ENCODE measurements around the gene FRMD4B.

FRMD4B gene

DNA sequence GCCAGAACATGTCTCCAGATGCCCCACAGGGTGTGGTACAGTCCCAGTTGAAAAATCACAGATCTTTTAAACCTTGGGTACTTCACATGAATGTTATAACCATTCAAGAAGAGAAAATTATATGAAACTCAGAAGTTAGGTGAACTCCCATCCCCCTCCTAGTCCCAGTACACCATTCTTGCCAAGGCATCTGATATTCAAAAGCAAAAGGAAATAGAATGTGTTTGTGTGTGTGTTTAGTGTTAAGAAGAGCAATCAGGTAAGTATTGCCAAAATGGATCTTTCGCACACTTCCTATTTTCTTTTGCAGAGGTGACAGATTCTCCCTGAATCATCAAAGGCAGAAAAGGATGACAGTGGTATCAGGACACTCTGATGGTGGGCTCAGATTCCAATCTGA, 219.4 kb downstream of the FRMD4B start:
- DNase-seq: no peak

DNA sequence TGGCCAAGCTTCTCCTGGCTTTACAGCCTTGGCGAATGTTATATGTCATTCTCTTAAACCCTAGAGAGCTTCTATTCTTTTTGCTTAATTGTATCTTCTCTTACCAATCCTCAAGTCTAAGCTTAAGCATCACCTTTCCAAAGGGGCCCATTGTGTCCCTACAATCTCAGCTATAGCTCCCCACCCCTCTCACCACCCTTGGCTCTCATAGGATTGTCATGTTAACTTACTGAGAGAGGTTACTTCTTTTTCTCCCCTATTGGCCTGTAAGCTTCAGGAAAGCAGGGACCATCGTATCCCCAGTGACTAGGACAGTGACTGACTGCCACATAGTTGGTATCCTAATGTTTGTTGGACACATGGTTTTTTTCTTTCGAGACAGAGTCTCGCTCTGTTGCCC, 220.1 kb downstream of the FRMD4B start:
- no peak for DNase-seq

DNA sequence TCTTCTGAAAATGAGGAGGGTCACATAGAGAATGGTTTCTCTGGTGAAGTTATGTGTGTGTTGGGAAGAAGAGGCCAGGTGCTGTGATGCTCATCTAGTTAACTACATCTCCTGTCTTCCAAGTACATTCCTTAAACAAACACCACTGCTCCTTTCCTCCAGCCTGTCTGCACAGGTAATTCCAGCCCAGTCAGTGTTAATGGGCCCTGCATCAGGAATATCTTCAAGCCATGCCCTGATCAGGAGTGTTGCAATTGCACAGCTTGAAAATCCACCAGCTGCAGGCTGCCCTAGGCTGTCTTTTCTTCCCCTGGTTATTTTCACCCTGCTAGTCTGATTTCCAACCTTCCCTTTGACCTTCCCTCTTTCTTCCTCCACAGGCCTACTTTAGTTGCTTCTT, 221.6 kb downstream of the FRMD4B start:
- DNase-seq: no peak

DNA sequence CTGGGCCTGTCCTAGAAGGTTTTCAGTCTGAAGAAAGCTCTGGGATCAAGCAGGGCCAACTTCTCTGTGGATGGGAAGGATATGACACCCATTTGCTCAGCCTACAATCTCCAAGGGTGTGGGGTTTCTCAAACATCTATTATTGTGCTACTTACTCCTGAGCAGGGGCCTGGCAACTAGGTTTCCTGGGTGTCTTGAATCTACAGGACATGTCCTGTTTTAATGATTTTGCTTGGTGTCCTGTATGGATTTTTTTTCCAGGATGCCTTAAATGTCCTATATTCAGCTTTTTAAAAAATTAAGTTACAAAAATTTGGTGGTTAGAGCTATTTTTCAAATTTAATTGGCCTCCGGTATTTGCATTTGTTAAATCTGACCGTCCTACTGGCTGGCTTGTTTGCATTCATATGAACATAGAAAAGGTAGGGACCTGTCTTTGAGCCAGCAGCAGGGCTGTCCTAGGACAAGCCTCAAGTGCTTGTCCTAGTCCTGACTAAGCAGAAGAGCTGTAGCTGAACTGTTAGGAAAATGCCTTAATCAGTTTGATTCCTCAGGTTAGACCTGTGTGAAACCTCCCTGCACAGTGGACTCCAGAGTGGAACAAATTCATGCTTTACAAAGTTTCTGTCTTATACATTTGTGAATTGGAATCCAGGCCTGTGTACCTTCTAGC, 223.4 kb downstream of the FRMD4B start:
- no peak for DNase-seq

DNA sequence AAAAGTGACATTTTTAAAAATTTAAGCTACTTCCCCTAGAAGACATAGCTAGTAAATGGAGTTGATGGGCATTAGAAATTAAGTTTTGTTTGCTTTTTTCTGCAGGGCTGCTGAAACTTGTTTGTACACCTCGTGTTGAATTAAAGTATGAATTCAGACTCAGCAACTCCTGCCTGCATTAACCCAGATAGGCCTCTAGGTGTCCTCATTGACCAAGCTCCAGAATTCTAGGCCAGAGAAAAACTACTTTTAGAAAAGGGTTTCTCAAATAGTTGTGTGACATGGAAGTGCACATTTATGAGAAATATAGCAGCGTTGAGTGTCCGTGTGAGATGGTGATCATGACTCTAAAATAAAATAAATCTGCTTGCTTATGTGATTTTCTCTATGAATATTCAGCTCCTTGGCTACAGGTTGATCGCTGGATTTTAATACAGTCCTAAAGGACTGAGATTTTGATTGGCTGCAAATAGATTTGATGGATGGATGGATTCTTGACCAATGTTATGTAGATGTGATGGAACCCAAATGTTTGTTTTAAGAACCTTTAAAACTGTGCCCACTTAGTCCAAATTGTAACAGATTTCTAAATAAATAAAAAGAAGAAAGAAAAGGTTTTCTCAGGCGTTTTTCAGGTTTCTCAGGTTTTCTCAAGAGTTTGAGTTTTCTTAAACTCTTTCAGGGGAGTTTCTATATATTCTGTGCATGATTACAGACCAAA, 224.1 kb downstream of the FRMD4B start:
- DNase-seq: peak; percentile 45

DNA sequence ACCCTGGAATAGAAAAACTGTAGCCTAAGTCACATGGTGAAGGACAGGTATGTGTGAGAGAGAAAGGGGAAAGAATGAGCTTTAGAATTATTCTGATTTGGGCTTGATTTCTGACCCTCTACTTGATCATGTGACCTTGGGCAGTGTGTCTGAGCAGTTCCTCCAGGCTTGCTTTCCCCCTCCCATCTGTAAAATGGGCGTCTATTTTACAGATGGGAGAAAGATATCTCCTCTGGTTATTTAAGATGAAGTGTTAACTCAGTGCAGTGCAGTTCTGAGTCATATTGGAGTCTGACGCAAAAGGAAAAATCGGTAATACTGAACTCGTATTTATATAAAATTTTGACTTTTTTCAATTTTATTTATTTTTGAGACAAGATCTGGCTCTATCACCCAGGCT, 225.4 kb downstream of the FRMD4B start:
- DNase-seq: no peak

DNA sequence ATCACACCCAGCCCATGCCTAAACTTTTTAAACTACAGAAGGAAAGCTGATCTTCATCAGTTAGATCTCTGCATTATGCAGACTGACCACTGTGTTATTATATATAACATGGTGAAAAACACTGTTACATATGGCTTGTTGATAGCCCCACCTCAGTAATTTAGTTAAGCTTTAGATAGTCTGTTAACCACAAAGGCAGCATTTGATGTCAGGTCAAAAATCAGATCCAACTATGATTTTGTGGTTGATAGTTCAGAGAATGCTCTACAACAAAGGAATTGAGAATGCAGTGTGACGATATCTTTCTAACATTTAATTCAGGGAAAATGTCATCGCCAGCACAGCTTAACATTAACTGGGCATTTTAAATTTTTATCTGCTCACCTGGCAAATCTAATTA, 225.8 kb downstream of the FRMD4B start:
- no peak for DNase-seq

DNA sequence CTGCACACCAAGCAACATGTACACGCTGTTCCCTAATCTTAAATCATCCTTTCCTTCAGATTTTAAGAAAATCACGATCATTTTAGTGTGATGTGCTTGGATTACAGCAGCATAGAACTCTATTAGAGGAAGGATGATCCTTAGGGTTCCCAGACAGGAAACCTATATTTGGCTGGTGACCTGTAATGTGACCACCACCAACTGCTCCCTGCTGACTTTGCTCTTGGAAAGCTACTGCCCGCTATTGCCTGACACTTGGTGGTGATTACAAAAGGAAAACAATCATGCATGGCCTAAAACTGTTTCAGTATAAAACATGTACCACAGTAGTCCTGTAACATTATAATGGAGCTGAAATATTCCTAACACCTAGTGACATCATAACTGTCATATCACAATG, 236.3 kb downstream of the FRMD4B start:
- no peak for DNase-seq

DNA sequence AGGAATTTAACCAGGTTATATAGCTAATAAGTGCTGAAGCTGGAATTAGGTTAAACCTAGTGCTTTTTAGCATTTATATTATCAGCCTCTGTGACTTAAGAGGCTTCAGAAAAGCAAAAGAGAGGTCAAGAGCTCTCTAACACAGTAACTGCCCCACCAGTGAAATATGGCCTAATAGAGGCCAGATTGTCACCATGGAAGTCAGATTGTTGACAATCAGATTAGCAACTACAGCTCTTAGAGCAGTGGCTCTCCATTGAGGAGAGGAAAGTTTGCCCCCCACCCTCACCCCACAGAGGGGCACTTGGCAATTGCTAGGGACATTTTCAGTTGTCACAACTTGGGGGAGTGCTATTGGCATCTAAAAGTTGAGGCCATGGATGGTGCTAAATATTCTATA, 240.2 kb downstream of the FRMD4B start:
- no peak for DNase-seq

DNA sequence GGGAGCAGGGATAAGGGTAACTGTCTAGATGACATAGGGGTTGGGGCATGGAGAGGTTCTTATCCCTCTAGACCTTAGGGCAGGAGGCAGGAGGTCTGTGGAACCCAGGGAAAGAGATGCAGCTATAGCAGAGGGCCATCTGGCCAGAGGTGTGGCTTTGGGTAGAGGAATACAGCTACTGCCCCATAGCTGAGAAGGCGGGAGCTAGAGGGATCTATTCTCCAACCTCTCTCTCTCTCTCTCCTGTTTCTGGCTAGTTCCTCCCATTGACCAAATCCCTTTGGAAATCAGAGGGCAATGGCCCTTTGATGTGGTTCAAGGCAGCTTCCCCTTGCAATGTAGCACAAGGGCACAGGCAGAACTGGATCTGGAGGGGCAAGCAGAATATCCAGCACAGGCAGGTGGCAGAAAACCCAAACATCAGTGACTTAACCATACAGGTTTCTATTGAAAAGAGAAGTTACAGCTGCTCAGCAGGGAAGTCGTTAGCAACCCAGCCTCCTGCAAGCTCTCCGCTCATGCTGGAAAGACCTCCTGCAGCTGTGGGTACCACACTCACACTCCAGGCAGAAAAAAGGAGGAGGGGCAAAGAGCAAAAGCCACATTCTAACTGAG, 241.2 kb downstream of the FRMD4B start:
- DNase-seq: no peak

DNA sequence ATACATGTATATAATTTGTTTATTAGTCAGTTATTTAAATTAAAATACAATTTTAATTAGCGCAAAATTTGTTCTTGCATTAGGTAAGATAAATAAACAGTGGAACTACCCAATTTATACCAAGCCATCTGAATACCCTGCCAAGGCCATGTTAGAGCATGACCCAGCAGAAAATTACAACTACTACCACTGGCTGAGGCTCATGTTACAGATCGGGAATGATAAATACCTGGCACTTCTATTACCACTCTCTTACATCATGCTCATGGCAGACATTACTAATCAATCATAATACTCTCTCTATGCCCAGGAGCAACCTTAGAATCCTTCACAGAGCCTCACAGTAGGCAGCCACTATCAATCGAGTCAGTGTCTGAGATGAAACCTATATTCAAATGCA, 242.3 kb downstream of the FRMD4B start:
- DNase-seq: peak; percentile 46

DNA sequence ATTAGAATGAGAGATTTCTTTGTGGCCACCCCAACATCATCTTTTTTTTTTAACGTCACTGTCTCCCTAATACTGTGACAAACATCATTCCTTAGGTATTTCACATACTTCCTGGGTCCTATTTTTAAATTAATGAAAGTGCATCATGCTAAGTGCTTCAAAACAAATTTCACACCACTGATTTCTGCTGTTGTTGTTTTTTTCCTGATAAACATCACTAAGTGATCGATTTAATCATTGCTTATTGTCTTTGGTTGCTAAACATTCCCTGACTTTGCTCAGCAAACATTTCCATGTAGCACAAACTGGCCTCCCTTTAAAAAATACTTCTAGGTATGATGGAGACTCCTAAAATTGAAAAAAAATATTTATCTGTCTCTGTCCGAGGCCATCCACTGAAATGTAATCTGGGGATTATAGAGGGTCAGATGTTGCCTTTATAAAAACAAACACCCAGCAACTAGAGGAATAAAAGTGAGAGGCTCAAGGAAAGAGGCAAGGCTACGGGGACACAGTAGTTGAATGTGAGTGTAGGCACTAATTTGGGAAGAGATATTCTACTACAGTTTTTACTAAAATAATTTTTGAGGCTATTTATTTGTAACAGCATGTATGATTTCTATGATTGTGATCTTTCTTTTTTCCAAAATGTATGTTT, 243.0 kb downstream of the FRMD4B start:
- no peak for DNase-seq

DNA sequence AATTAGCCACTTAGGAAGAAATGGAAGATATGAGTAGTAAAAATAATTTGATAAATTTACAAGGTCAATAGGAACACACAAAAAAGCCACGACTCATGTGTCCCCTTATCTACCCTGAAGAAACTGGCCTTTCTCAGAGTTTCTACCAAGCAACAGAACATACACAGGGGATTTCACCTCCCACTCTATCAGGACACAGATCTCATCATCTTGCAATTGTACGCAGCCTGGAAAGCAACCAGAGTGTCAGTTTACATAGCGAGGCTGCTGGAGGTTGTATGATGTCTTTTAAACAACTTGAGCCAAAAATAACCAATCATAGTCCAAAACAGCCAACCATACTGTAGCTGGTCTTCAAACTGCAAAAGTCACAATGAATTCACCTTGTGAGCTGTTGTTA, 243.8 kb downstream of the FRMD4B start:
- DNase-seq: no peak

DNA sequence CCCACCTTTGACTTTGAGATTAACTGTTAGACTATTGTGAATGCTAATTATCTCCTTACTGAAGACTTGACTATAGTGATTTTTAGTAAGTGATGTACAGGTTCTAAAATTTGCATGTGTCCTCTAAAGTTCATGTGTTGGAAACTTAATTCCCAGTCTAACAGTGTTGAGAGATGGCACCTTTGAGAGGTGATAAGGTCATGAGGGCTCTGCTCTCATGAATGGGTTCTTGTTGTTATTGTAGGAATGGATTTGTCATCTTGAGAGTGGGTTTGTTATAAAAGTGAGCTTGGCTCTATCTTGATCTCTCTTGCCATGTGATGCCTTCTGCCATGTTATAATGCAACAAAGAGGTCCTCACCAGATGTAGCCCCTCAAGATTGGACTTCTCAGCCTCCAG, 244.6 kb downstream of the FRMD4B start:
- DNase-seq: no peak

DNA sequence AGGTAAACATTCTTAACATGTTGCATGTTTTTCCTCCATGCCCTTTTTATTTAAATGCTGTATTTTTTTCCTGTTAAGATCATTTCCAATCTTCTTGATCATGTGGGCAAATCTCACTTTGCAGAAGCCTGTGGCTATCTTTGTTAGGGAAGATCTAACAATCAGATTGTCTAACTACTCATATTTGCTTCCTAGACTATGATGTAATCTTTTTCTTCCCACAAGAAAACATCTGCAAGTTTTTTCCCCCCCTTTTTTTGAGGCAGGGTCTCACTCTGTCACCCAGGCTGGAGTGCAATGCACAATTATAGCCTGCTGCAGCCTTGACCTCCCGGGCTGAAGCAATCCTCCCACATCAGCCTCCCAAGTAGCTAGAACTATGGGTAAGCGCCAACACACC, 248.5 kb downstream of the FRMD4B start:
- DNase-seq: no peak

DNA sequence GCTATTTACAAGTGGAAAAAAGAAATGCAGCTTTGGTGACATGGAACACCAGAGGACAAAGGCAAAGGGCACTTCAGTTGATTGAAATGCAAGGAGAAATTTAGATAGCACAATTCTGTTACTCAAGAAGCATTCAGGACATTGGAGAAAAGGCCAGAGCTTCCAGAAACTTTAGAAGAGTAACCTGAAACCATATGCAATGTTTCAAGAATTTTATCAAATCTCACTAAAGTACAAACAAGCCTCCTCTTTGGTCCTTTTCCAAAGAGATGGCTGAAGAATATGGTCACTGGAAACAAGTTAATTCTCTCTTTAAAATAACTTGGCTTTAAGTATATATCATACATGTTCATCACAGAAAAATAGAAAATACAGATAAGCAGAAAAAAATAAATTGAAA, 248.9 kb downstream of the FRMD4B start:
- no peak for DNase-seq

DNA sequence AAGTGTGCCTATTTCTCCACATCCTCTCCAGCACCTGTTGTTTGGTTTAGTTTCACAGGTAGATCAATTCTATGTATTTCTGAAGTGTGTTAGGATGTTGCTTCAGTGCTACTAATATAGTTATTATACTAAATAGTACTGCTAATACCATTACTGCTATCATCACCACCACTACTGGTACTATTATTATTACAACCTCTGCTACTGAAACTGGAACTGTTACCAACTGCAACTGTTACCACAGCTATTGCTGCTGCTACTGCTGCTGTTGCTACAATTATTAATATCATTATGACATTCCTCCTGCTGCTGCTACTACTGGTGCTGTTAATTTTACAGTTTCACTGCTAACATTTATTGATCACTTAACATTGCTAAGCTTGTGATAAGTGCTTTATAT, 255.2 kb downstream of the FRMD4B start:
- no peak for DNase-seq

DNA sequence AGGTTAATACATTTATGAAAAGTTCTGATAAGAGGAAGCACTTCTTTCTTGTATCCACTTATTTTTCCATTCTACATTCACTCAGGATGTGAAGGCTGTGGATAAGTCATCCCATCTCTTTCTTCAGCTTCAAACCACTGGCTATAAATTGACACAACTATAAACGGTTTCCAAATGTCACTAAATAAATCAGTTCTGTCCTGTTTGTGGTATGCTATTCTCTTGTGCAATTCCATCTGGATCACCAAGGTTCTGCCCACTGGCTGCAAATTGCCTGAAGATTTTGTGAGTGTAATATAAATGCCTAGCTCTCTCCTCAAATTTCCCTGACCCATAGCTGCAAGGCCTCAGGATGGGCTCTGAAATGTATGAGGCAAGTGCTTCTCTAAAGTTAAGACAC, 256.4 kb downstream of the FRMD4B start:
- DNase-seq: no peak

DNA sequence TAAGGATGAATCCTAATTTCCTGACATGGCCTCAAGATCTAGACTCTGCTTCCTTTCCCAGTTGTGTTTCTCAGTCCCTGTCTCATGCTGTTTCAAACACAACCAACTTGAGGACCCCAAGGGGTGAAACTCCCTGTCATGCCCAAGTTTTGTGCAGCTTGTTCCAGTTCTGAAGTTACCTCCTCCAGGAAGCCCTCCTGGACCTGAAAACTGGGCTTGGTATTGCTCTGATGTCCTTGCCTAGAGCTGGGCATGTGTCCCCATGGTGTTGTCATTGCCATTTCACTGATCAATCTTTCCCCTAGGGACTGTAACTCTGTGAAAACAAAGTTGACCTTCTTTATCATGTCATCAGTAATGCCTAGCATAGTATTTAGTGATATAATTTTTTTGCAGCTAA, 257.4 kb downstream of the FRMD4B start:
- DNase-seq: no peak

DNA sequence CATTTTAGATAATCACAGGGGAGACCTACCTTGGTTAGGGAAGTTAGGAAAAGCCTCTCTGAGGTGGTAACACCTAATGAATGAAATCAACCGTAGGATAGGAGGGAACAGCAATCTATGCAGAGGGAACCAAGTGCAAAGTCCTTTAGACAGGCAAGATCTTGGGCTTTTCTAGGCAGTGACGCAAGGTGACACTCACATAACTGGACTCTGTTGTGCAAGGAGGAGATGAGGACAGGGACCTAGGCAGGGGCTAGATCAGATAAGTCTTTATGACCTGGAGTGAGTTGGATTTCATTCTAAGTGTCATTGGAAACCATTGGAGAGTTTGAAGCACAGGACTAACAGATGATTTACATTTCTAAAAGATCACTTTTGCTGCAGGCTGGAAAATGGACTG, 258.9 kb downstream of the FRMD4B start:
- no peak for DNase-seq

DNA sequence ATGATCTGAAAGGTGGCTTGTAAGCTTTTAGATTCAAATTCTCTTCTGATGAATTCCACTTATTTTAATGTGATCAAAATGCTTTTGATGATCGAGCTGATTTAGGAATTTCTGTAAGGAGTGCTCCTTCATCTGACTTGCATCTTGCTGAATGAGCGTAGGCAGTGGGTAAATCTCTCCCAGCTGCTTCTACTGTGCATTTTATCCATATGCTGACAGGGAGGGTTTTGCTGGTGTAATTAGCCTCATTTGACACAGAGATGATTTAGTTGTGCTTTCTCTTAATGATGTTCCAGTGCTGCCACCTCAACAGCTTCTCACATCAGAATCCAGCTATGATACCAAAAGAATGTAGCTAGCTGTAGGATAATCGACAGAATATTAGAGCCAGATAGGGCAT, 259.7 kb downstream of the FRMD4B start:
- no peak for DNase-seq

DNA sequence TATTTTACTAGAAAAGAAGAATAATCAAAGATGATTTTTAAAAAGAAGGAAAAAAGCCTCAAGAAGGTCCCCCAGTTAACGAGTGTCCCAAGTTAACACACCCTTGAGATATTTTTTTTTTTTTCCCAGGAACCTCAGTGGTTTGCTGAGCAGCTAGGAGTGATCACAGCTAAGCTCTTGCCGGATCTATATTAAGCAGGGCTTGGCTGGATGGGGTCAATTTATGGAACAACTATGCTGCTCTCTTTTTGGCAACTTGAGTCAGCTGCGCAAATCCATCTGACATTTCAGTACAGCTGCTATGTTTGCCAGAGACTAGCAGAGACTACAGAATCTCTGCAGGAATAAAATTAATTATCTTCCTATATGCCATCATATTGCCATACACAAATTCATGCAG, 263.5 kb downstream of the FRMD4B start, which contains the start of gene LMOD3:
LMOD3 (minus strand) TSS at position 193 of the 400 bp plus-strand sequence. CDS start 209 bp downstream, outside the sequence.
- DNase-seq: no peak

DNA sequence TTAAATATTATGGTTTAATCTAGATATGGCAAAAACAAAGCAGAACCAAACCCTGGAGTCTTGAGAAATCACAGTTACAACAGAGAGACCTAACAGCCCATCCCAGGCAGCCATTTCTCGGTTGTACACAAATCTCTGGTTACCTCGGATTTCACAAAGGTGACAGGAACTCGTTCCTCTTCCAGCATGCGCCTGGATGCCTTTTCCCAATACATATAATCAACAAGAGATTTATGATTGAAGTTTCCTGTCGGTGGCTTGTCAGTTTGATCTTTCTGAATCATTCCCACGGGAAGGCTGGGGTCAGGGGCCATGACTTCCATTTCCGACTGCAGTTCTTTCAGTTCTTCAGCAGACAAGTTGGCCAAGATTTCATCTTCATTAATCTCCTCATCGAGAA, 263.9 kb downstream of the FRMD4B start:
- no peak for DNase-seq

DNA sequence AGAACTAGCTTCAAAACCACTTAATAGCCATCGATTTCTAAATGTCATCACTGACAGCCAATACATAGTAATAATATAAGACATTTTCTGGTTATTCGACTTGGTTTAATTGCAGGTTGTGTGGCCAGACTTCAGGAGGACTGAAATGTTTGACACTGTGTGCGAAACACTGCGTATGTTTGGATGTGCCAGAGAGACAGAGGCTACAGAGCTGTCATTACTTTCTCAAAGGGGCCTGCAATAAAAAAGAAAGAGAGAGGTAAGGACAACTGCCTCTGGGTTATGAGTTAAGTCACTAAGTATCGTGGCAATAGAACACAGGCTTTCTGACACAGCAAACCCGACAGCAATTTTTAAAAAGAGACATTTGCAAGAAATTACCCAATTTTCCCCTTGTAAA, 264.4 kb downstream of the FRMD4B start:
- no peak for DNase-seq
